ACC112 (cell line): Measurements from ENCODE around the gene SPATC1L.

Experiments used
- H2AFZ ChIP-seq: fragments of 200-600 bp; sonication (generic); one replicate; pipeline ENCODE4 v1.6.0; 2017; ENCODE audit warnings: antibody characterized with exemption, low read length; ENCODE audit not compliant: unreplicated experiment
- H3K27ac ChIP-seq: fragments of 200-600 bp; sonication (generic); 2 replicates; pipeline ENCODE4 v1.5.1; 2014; ENCODE audit warnings: low read depth, mild to moderate bottlenecking, antibody characterized with exemption, low read length, moderate library complexity
- H3K27me3 ChIP-seq: fragments of 200-600 bp; sonication (generic); 2 replicates; pipeline ENCODE4 v1.6.1; 2014; ENCODE audit warnings: mild to moderate bottlenecking, antibody characterized with exemption, low read length, moderate library complexity, mixed read lengths; ENCODE audit not compliant: insufficient read depth
- H3K36me3 ChIP-seq: fragments of 200-600 bp; sonication (generic); 2 replicates; pipeline ENCODE4 v1.6.1; 2016; ENCODE audit warnings: mild to moderate bottlenecking, antibody characterized with exemption, low read length, moderate library complexity, mixed read lengths; ENCODE audit not compliant: insufficient read depth
- H3K4me1 ChIP-seq: fragments of 200-600 bp; sonication (generic); one replicate; pipeline ENCODE4 v1.6.1; 2016; ENCODE audit warnings: low read length, mixed read lengths; ENCODE audit not compliant: insufficient read depth, unreplicated experiment, control insufficient read depth
- H3K4me3 ChIP-seq: fragments of 200-600 bp; sonication (generic); 2 replicates; pipeline ENCODE4 v1.5.1; 2014; ENCODE audit warnings: mild to moderate bottlenecking, low read depth, low read length
- H3K79me2 ChIP-seq: fragments of 200-600 bp; sonication (generic); one replicate; pipeline ENCODE4 v1.6.0; 2016; ENCODE audit warnings: low read length; ENCODE audit not compliant: control insufficient read depth, unreplicated experiment, insufficient read depth

SPATC1L gene

GRCh38 chr21:46168659-46169386 lies 15.4 kb downstream of the SPATC1L start:
- H2AFZ ChIP-seq = no peak overlapping the region
- no peak overlapping the region for H3K27ac ChIP-seq
- H3K4me3 ChIP-seq = no peak overlapping the region
- H3K4me1 ChIP-seq = no peaks in the 10 kb centered on the region
- no peaks in the 10 kb centered on the region for H3K79me2 ChIP-seq
- H3K36me3 ChIP-seq = no peaks in the 10 kb centered on the region
- no peaks in the 10 kb centered on the region for H3K27me3 ChIP-seq

GRCh38 chr21:46168238-46168637 lies 16.0 kb downstream of the SPATC1L start:
- Histone ChIP-seq H3K4me3 (no peak overlapping the region), H3K27ac (no peak overlapping the region), H2AFZ (no peak overlapping the region), H3K79me2 (no peaks in the 10 kb centered on the region), H3K4me1 (no peaks in the 10 kb centered on the region), H3K36me3 (no peaks in the 10 kb centered on the region), H3K27me3 (no peaks in the 10 kb centered on the region)

- Histone ChIP-seq H3K27ac (no peak overlapping the region), H3K4me3 (no peak overlapping the region), H3K79me2 (no peaks in the 10 kb centered on the region), H3K27me3 (no peaks in the 10 kb centered on the region), H2AFZ (no peak overlapping the region), H3K36me3 (peaks cover 4% of the 10 kb centered on the region; the same call in 1 of the 2 replicates), H3K4me1 (no peaks in the 10 kb centered on the region)
These were observed 19.2 kb downstream of the SPATC1L start for GRCh38 chr21:46165098-46165497.

- Histone ChIP-seq H3K4me1 (no peaks in the 10 kb centered on the region), H3K27ac (no peak overlapping the region), H3K36me3 (peaks cover 4% of the 10 kb centered on the region; the same call in 1 of the 2 replicates), H3K4me3 (no peak overlapping the region), H2AFZ (no peak overlapping the region), H3K27me3 (no peaks in the 10 kb centered on the region), H3K79me2 (no peaks in the 10 kb centered on the region)
These were observed 20.9 kb downstream of the SPATC1L start for GRCh38 chr21:46163380-46163779.

- Histone ChIP-seq H3K27me3 (no peaks in the 10 kb centered on the region), H2AFZ (no peak overlapping the region), H3K4me1 (no peaks in the 10 kb centered on the region), H3K4me3 (no peak overlapping the region), H3K27ac (no peak overlapping the region), H3K79me2 (no peaks in the 10 kb centered on the region), H3K36me3 (peaks cover 4% of the 10 kb centered on the region; the same call in 1 of the 2 replicates)
These were observed 22.3 kb downstream of the SPATC1L start for GRCh38 chr21:46161633-46162592.

- H3K27ac ChIP-seq = no peak overlapping the region
- H3K4me1 ChIP-seq = no peaks in the 10 kb centered on the region
- no peaks in the 10 kb centered on the region for H3K79me2 ChIP-seq
- H3K36me3 ChIP-seq = peaks cover 4% of the 10 kb centered on the region; the same call in 1 of the 2 replicates
- H3K4me3 ChIP-seq = no peak overlapping the region
- no peaks in the 10 kb centered on the region for H3K27me3 ChIP-seq
- no peak overlapping the region for H2AFZ ChIP-seq
These were observed 23.2 kb downstream of the SPATC1L start for GRCh38 chr21:46160907-46161632.

GRCh38 chr21:46160657-46160906 lies 23.7 kb downstream of the SPATC1L start:
- Histone ChIP-seq H3K36me3 (peaks cover 4% of the 10 kb centered on the region; the same call in 1 of the 2 replicates), H3K4me3 (no peak overlapping the region), H3K27me3 (no peaks in the 10 kb centered on the region), H3K79me2 (no peaks in the 10 kb centered on the region), H3K4me1 (no peaks in the 10 kb centered on the region), H2AFZ (no peak overlapping the region), H3K27ac (no peak overlapping the region)

GRCh38 chr21:46159841-46160656 lies 24.2 kb downstream of the SPATC1L start:
- Histone ChIP-seq H3K4me1 (no peaks in the 10 kb centered on the region), H3K36me3 (peaks cover 4% of the 10 kb centered on the region; the same call in 1 of the 2 replicates), H3K79me2 (no peaks in the 10 kb centered on the region), H3K27me3 (no peaks in the 10 kb centered on the region), H2AFZ (no peak overlapping the region), H3K4me3 (no peak overlapping the region), H3K27ac (no peak overlapping the region)

- H3K27ac ChIP-seq = no peak overlapping the region
- H3K27me3 ChIP-seq = no peaks in the 10 kb centered on the region
- H3K4me1 ChIP-seq = no peaks in the 10 kb centered on the region
- no peak overlapping the region for H3K4me3 ChIP-seq
- no peak overlapping the region for H2AFZ ChIP-seq
- peaks cover 4% of the 10 kb centered on the region; the same call in 1 of the 2 replicates for H3K36me3 ChIP-seq
- H3K79me2 ChIP-seq = no peaks in the 10 kb centered on the region
These were observed 24.9 kb downstream of the SPATC1L start for GRCh38 chr21:46159390-46159789.
